GM10248 (cell line): ENCODE measurements around the gene KATNB1.

Experiments
- CTCF ChIA-PET: fragments of 300-600 bp; sonication (Branson Sonifier 250); formaldehyde crosslinking; extraction: SDS; loops from one replicate; lab custom pipeline; 2021; ENCODE audit warnings: antibody characterized with exemption; lab: Yijun Ruan, JAX
- POLR2A ChIA-PET: fragments of 350-650 bp; sonication (Branson Sonifier 250); formaldehyde crosslinking; extraction: SDS; loops from one replicate; lab custom pipeline; 2020; ENCODE audit warnings: antibody characterized with exemption; lab: Yijun Ruan, JAX
- DNase-seq: peaks from one replicate; pipeline ENCODE4 v3.0.0; 2012; ENCODE audit errors: extremely low spot score
- CTCF ChIP-seq: IDR thresholded peaks from 2 replicates; pipeline ENCODE4 v1.5.1; 2012; ENCODE audit warnings: mild to moderate bottlenecking, low read depth; ENCODE audit errors: extremely low read depth, missing control alignments, control extremely low read depth

KATNB1 gene

GRCh38 chr16:57735755-57736418 lies at the start of gene KATNB1:
TSS of gene KATNB1 (plus strand) at chr16:57735770. CDS start at chr16:57737244, 1,474 bp downstream.
- ChIA-PET POLR2A (interaction anchor here (0.6 to 0.8 kb wide), 2 partner anchors 394 to 1205 kb away, joined by 3 read pairs; partner anchors contain the start of gene CFAP20), CTCF (interaction anchor here (0.7 to 2.7 kb wide), 9 partner anchors 12 to 264 kb away, joined by 3 to 21 read pairs (median 4); no protein-coding TSS in a partner anchor)
- TF ChIP-seq CTCF, result no peak
- no peak for DNase-seq

GRCh38 chr16:57686577-57686976 lies 49.0 kb upstream of the KATNB1 start:
- ChIA-PET CTCF (interaction anchor here (0.9 to 1.3 kb wide), 2 partner anchors 38 to 40 kb away, joined by 3 read pairs; no protein-coding TSS in a partner anchor), POLR2A (no interaction called here)
- DNase-seq, result no peak
- TF ChIP-seq CTCF, result no peak

GRCh38 chr16:57687363-57687929 lies 48.1 kb upstream of the KATNB1 start:
- ChIA-PET POLR2A (no interaction called here), CTCF (no interaction called here)
- DNase-seq, result no peak
- no peak for TF ChIP-seq CTCF

GRCh38 chr16:57688487-57688986 lies 47.0 kb upstream of the KATNB1 start:
- ChIA-PET POLR2A (no interaction called here), CTCF (interaction anchor here (2.9 kb wide), 1 partner anchor 112 kb away, joined by 7 read pairs; no protein-coding TSS in a partner anchor)
- no peak for DNase-seq
- TF ChIP-seq CTCF, result no peak

- ChIA-PET POLR2A (no interaction called here), CTCF (interaction anchor here (1.1 to 2.9 kb wide), 3 partner anchors 23 to 113 kb away, joined by 3 to 8 read pairs (median 7); no protein-coding TSS in a partner anchor)
- no peak for DNase-seq
- TF ChIP-seq CTCF, result no peak
These were observed 46.4 kb upstream of the KATNB1 start for GRCh38 chr16:57688987-57689761.

- ChIA-PET CTCF (interaction anchor here (0.8 to 2.9 kb wide), 4 partner anchors 23 to 170 kb away, joined by 3 to 8 read pairs (median 5); no protein-coding TSS in a partner anchor), POLR2A (no interaction called here)
- DNase-seq, result peak; percentile 76
- no peak for TF ChIP-seq CTCF
These were observed 45.6 kb upstream of the KATNB1 start for GRCh38 chr16:57689762-57690558.
